SK-N-MC (cell line): Measurements from ENCODE around the gene AGAP1.

Experiments
- EZH2 ChIP-seq: fragments of 200-600 bp; sonication (generic); IDR thresholded peaks from one replicate; pipeline ENCODE4 v1.6.1; 2017; ENCODE audit warnings: antibody characterized with exemption
- POLR2AphosphoS5 ChIP-seq: IDR thresholded peaks from 2 replicates; pipeline ENCODE4 v1.6.1; 2012; ENCODE audit warnings: mild to moderate bottlenecking, low read depth, low read length, borderline replicate concordance

GRCh38 chr2:236008857-236009256, 515.0 kb downstream of the AGAP1 start:
- TF ChIP-seq POLR2AphosphoS5, result no peak
- no peak for TF ChIP-seq EZH2
